ENCODE results near the gene IL11.
A peak's percentile ranks its signal among the peaks of the same experiment; 100 is the strongest.

IL11 gene

GRCh38 chr19:55325172-55325571 is 45.1 kb downstream of the IL11 start, which contains the start of gene TMEM150B:
TMEM150B (minus strand) TSS chr19:55325341; CDS start chr19:55321036, 4,305 bp downstream.
- TF ChIP-seq CTCF (IDR thresholded peaks at IDR 0.05; ENCODE audit: insufficient read depth, low read depth, low read length, missing control alignments) = no peak
- no peak for DNase-seq (ENCODE audit: low read depth)
- no peak within 1 kb of the TSS for H3K4me3 ChIP-seq (ENCODE audit: low read length)

- no peak for DNase-seq (ENCODE audit: low read depth)
- TF ChIP-seq CTCF (IDR thresholded peaks at IDR 0.05; ENCODE audit: insufficient read depth, low read depth, low read length, missing control alignments) = no peak
- no peak overlapping the region for H3K4me3 ChIP-seq (ENCODE audit: low read length)
These were observed 45.6 kb downstream of the IL11 start for GRCh38 chr19:55324662-55325061.

GRCh38 chr19:55322204-55322885 is 47.9 kb downstream of the IL11 start:
- no peak for TF ChIP-seq CTCF (IDR thresholded peaks at IDR 0.05; ENCODE audit: insufficient read depth, low read depth, low read length, missing control alignments)
- no peak for DNase-seq (ENCODE audit: low read depth)
- no peak overlapping the region for H3K4me3 ChIP-seq (ENCODE audit: low read length)

GRCh38 chr19:55321466-55322137 is 48.7 kb downstream of the IL11 start:
- H3K4me3 ChIP-seq (ENCODE audit: low read length) = no peak overlapping the region
- no peak for DNase-seq (ENCODE audit: low read depth)
- TF ChIP-seq CTCF (IDR thresholded peaks at IDR 0.05; ENCODE audit: insufficient read depth, low read depth, low read length, missing control alignments) = no peak

GRCh38 chr19:55320844-55321419 is 49.3 kb downstream of the IL11 start:
- no peak for TF ChIP-seq CTCF (IDR thresholded peaks at IDR 0.05; ENCODE audit: insufficient read depth, low read depth, low read length, missing control alignments)

GRCh38 chr19:55319785-55320184 is 50.5 kb downstream of the IL11 start:
- DNase-seq (ENCODE audit: low read depth) = peak; percentile 22
- no peak for TF ChIP-seq CTCF (IDR thresholded peaks at IDR 0.05; ENCODE audit: insufficient read depth, low read depth, low read length, missing control alignments)
- no peak overlapping the region for H3K4me3 ChIP-seq (ENCODE audit: low read length)

More at GRCh38 chr19:55320844-55321419, 49.3 kb downstream of the IL11 start:
- H3K4me3 ChIP-seq (ENCODE audit: low read length) = no peak overlapping the region
- no peak for DNase-seq (ENCODE audit: low read depth)

All from epithelial cell of esophagus (primary cell).